Neutrophil (primary cell): ENCODE measurements around the gene FURIN.
A peak's percentile ranks its signal among the peaks of the same experiment; 100 is the strongest.

Source experiments
- H3K27ac ChIP-seq: fragments of 200-600 bp; sonication (generic); 2 replicates; pipeline ENCODE4 v1.5.1; 2016; ENCODE audit warnings: mild to moderate bottlenecking, moderate library complexity
- H3K27me3 ChIP-seq: fragments of 200-600 bp; sonication (generic); 2 replicates; pipeline ENCODE4 v1.6.0; 2016; ENCODE audit warnings: mild to moderate bottlenecking
- H3K36me3 ChIP-seq: fragments of 200-600 bp; sonication (generic); 2 replicates; pipeline ENCODE4 v1.5.1; 2017
- H3K4me1 ChIP-seq, 2 experiments: fragments of 200-600 bp in 1 of 2; sonication (generic) in 1 of 2; 1 replicate in 1 of 2; 2 replicates in 1 of 2; pipeline versions ENCODE4 v1.5.1 to v1.6.1; 2013 to 2016; ENCODE audit warnings: low read depth in 1 of 2, low read length in 1 of 2, mild to moderate bottlenecking in 1 of 2, moderate library complexity in 1 of 2; ENCODE audit not compliant: control insufficient read depth in 1 of 2, insufficient read depth in 1 of 2
- H3K4me3 ChIP-seq, 2 experiments: fragments of 200-600 bp in 1 of 2; sonication (generic) in 1 of 2; 1 replicate in 1 of 2; 2 replicates in 1 of 2; pipeline ENCODE4 v1.5.1; 2013 to 2016; ENCODE audit warnings: low read depth in 1 of 2, low read length in 1 of 2, mild to moderate bottlenecking in 1 of 2, moderate library complexity in 1 of 2
- H3K9me3 ChIP-seq: fragments of 200-600 bp; sonication (generic); 2 replicates; pipeline ENCODE4 v1.5.1; 2016
- CTCF ChIP-seq: fragments of 200-600 bp; sonication (generic); IDR thresholded peaks from 2 replicates; pipeline ENCODE4 v1.5.1; 2016; ENCODE audit warnings: antibody characterized with exemption

The FURIN gene

GRCh38 chr15:90878660-90879059 lies 10.3 kb downstream of the FURIN start:
- TF ChIP-seq CTCF = no peak
- H3K9me3 ChIP-seq = no peaks in the 10 kb centered on the region
- H3K27me3 ChIP-seq = no peaks in the 10 kb centered on the region
- H3K27ac ChIP-seq = no peak overlapping the region
- H3K36me3 ChIP-seq = peaks cover 80% of the 10 kb centered on the region
- peaks cover 15% of the 10 kb centered on the region in 2 experiments for H3K4me1 ChIP-seq
- no peak overlapping the region for H3K4me3 ChIP-seq

GRCh38 chr15:90879730-90880366 lies 11.5 kb downstream of the FURIN start:
- peaks cover 10 to 11% of the 10 kb centered on the region in 2 experiments for H3K4me1 ChIP-seq
- H3K27ac ChIP-seq = no peak overlapping the region
- TF ChIP-seq CTCF = no peak
- H3K9me3 ChIP-seq = no peaks in the 10 kb centered on the region
- H3K27me3 ChIP-seq = no peaks in the 10 kb centered on the region
- peaks cover 80% of the 10 kb centered on the region for H3K36me3 ChIP-seq
- H3K4me3 ChIP-seq = no peak overlapping the region

GRCh38 chr15:90880381-90881145 lies 12.2 kb downstream of the FURIN start:
- no peaks in the 10 kb centered on the region for H3K9me3 ChIP-seq
- peaks cover 16 to 18% of the 10 kb centered on the region in 2 experiments for H3K4me1 ChIP-seq
- H3K27me3 ChIP-seq = no peaks in the 10 kb centered on the region
- no peak for TF ChIP-seq CTCF
- peak overlapping the region; percentile 39 for H3K27ac ChIP-seq
- H3K4me3 ChIP-seq = no peak overlapping the region
- peaks cover 74% of the 10 kb centered on the region for H3K36me3 ChIP-seq

- Histone ChIP-seq H3K4me3 (no peak overlapping the region), H3K36me3 (peaks cover 70% of the 10 kb centered on the region), H3K27me3 (no peaks in the 10 kb centered on the region), H3K27ac (peak overlapping the region; percentile 39), H3K9me3 (no peaks in the 10 kb centered on the region), H3K4me1 (peaks cover 24 to 26% of the 10 kb centered on the region in 2 experiments)
- TF ChIP-seq CTCF = no peak
Measured at GRCh38 chr15:90881181-90881977, 13.0 kb downstream of the FURIN start.

- peaks cover 31 to 34% of the 10 kb centered on the region in 2 experiments for H3K4me1 ChIP-seq
- H3K27ac ChIP-seq = peak overlapping the region; percentile 95
- no peaks in the 10 kb centered on the region for H3K27me3 ChIP-seq
- H3K9me3 ChIP-seq = no peaks in the 10 kb centered on the region
- H3K4me3 ChIP-seq = no peak overlapping the region
- no peak for TF ChIP-seq CTCF
- H3K36me3 ChIP-seq = peaks cover 70% of the 10 kb centered on the region
Measured at GRCh38 chr15:90881978-90882721, 13.8 kb downstream of the FURIN start.
